NCI-H187 (cell line): ENCODE measurements around the gene KLF2.

Experiments used
- DNase-seq, 2 experiments: peaks; one replicate each; lab custom pipeline; 2025; lab: John Stamatoyannopoulos, UW

KLF2 gene

DNA sequence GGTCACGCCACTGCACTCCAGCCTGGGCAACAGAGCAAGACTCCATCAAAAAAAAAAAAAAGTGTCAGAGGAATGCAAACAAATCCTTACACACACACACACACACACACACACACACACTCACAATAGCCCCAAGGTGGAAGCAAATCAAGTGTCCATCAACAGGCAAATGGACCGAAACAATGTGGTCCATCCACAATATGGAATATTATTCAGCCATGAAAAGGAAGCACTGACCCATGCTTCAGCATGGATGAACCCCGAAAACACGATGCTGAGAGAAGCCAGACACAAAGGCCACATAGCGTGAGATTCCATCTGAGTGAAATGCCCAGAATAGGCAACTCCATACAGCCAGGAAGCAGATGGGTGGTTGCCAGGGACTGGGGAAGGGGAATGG is 16.5 kb upstream of the KLF2 start:
- DNase-seq: no peak

DNA sequence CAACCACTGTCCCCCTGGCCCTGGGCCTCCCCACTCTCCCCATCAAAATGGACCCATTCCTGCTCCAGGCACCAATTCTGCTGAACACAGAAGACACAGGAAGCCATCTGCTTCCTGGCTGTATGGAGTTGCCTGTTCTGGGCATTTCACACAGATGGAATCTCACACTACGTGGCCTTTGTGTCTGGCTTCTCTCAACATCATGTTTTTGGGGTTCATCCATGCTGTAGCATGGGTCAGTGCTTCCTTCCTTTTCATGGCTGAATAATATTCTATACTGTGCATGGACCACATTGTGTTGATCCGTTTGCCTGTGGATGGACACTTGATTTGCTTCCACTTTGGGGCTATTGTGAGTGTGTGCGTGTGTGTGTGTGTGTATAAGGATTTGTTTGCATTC is 15.0 kb upstream of the KLF2 start:
- DNase-seq: no peak

DNA sequence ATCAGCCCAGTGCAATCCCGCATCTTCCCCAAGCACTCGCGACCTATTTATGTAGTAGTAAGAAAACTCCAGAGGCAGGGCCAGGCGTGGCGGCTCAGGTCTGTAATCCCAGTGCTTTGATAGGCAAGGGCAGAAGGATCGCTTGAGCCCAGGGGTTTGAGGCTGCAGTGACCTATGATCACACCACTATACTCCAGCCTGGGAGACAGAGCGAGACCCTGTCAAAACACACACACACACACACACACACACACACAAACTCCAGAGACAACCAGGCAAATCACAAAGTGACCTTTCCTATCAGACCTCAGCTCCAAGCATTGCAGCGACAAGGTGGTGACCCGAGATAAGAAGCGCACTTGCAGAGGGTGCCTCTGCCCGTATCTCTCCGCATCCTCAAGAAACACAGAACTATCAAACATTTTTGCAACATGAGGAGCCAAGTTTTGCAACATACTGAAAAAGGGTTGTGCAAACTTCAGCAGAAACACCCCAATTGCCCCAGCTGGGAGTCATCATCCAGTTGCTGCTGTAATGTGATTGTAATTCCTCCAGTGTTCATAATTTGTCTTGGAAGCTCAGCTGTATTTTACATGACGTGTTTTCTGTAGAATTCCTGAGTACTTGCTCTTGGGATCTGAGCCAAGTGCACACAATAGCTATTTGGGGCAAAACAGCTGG is 8.7 kb upstream of the KLF2 start:
- DNase-seq: no peak

DNA sequence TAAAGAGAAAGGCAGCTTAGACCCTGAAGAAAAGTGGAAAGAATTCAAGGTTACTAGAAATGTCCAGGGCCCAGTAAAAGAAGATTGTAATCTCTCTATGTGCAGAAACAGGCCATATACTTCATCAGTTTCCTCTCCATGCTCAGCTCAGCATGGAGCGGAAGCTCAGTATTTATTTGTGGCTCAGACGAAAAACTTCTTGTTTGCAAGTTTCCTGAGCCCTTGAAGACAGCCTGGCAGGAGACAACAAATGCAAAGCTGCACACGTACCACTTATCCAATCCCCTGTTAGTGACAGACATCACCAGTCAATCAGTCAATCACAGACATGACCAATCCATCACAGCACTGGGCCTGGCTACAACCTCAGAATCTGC is 8.1 kb upstream of the KLF2 start:
- no peak for DNase-seq

DNA sequence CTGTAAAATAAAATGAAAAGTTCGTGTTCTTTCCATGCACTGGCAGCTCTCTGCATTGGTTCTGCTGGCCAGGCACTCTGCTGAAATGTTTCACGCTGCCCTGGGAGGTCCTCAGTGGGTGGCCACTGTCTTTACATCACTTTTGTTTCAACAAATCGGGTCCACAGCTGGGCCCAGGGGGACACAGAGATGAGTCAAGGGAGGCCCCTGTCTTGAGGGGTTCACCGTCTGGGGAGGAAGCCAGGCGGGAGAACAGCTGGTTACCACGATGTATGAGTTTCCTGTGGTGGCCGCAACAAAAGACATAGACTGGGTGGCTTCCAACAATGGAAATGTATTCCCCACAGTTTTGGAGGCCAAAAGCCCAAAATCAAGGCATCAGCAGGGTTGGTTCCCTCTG is 5.1 kb upstream of the KLF2 start:
- no peak for DNase-seq

DNA sequence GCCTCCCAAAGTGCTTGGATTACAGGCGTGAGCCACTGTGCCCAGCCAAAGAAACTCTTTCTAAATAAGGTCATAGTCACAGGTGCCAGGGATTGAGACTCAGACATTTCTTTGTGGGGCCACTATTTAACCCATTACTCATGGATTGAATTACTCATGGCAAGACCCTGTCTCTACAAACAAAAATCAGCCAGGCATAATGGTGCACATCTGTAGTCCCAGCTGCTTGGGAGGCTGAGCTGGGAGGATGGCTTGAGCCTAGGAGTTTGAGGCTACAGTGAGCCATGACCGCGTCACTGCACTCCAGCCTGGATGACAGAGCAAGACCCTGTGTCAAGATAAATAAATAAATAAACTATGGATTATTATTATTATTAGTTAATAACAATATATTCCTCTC is 3.6 kb upstream of the KLF2 start:
- DNase-seq: no peak

DNA sequence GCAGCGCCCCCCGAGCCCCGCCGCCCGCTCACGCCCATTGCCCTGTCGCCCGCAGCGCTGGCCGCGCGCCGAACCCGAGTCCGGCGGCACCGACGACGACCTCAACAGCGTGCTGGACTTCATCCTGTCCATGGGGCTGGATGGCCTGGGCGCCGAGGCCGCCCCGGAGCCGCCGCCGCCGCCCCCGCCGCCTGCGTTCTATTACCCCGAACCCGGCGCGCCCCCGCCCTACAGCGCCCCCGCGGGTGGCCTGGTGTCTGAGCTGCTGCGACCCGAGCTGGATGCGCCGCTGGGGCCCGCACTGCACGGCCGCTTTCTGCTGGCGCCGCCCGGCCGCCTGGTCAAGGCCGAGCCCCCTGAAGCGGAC is 518 bp downstream of the KLF2 start:
- DNase-seq: no peak

DNA sequence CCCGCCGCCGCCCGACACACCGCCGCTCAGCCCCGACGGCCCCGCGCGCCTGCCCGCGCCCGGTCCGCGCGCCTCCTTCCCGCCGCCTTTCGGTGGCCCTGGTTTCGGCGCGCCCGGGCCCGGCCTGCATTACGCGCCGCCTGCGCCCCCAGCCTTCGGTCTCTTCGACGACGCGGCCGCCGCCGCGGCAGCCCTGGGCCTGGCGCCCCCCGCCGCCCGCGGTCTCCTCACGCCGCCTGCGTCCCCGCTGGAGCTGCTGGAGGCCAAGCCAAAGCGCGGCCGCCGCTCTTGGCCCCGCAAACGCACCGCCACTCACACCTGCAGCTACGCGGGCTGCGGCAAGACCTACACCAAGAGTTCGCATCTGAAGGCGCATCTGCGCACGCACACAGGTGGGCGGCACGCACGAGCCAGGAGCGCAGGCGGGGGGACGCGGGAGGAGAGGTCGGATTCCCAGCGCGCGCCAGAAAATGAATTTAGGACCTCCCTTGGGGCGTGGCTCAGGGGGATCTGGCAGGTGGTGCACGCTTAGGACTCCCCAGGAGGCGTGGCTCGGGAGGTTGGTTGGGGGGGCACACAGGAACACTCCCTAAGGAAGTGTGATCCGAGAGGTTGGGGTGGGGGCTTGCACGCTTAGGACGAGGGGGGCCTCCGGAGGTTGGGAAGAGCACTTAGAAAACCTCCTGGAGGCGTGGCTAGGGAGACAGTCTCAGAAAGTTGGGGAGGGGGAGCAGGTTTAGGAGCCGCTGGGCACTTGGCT is 1.2 kb downstream of the KLF2 start:
- no peak for DNase-seq

DNA sequence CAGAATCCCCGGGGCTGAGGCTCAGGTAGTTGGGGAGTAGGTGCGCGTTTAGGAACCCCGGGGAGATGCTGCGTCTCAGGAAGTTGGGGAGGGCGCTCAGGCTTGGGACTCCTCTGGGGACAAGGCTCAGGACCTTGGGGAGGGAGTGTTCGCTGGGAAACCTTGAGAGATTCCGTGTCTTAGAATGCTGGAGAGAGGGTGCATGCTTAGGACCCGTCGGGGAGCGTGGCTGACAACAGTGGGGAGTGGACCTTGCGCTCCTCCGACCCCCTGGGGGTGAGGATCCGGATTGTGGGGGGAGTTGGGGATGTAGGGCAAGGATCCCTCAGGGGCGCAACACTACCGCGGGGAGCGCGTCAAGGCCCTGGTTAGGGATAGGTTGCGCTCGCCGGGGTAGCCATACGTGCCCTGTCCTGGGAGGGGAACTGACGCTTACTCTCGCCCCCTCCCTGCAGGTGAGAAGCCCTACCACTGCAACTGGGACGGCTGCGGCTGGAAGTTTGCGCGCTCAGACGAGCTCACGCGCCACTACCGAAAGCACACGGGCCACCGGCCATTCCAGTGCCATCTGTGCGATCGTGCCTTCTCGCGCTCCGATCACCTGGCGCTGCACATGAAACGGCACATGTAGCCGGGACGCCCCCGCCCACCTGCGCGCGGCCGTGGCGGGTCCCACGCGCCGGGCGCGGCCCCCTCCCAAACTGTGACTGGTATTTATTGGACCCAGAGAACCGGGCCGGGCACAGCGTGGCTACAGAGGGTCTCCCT is 2.0 kb downstream of the KLF2 start:
- DNase-seq: no peak

DNA sequence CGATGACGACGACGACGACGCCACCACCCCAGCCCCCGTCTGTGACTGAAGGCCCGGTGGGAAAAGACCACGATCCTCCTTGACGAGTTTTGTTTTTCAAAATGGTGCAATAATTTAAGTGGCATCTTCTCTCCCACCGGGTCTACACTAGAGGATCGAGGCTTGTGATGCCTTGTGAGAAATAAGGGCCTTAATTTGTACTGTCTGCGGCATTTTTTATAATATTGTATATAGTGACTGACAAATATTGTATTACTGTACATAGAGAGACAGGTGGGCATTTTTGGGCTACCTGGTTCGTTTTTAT is 2.5 kb downstream of the KLF2 start:
- no peak for DNase-seq

DNA sequence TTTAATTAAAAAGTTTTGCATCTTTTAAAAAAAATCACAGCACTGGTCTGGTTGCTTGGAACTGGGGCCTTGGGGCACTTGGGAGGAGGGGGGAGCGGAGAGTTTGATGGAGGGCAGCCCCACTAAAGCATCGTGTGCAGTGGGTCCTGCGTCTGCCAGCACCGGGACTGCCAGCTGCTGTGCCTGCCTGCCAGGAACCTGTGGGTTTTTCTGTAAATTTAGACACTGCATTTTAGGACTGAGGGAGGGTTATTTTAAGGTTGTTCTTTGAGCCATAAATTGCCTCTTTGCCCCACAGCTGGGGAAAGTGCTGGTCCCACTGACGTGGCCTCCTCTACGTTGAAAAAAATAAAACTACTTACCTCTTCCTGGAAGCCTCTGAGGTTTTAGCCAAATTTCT is 2.9 kb downstream of the KLF2 start:
- DNase-seq: no peak

DNA sequence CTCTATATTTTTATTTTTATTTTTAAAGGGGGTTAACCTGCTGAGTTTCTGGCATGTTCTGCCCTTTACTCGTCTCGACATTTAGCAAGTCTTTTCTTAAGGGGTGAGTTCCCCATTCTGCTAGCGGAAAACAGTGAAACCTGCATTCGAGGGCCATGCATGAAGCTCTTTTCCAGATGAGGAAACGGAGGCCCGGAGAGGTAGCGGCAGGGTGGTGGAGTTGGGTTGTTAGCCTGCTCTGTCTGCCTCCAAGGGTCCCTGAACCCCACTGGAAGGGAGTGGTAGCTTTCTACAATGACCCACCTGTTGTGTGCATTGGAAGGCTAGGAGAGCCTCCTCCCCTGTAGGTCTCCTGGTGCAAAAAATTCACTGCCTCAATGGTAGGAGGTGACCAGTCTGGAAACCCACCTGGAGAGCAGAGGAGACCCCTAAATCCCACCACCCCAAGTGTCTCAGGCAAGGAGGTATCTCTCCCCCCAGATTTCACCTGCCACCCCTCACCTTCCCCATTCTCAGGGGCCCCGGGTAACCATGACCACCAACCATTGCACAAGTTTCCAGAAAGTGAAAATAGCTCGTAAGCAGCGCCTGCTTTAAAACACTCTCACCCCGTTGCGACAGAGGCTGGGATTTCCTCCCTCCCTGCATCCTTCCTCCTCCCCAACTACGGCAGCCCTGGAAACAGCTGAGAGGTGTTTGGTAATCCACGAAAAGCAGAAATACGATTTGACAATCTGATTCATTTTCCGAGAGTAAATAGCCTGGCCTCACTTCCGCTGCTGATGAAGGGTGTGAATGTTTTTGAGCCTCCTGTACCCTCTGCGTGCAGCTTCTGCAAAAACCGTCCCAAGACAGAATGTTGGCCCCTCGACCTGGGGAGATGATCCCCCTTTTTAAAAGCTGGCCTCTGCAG is 3.5 kb downstream of the KLF2 start:
- DNase-seq: no peak

DNA sequence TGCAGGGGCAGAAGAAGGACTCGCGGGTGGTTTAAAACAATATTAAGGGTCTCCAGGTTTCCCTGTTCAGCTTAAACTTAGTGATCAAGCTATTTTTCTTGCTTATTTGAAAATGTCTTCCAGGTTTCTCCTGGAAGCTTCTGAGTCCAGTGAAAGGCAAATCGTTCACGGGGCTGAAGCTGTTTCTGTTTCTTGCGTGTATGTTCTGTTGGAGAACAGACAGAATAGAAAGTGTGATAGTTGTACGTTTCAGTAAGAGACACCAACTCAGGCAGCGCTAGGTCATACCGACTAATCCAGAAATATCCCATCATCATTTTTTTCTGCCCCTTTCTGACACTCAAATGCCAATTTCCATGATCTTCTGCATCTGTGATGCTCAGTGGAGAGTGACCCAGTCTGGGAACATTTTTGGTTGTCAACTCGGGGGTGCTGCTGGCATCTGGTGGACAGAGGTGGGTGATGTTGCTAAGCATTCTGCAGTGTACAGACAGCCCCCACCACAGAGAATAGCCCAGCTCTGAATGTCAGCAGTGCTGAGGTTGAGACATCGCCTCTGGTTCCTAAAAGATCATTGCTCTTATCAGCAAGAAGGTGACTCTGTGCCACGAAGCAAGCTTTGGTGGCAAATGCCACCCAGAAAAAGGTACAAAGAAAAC is 4.3 kb downstream of the KLF2 start:
- no peak for DNase-seq

DNA sequence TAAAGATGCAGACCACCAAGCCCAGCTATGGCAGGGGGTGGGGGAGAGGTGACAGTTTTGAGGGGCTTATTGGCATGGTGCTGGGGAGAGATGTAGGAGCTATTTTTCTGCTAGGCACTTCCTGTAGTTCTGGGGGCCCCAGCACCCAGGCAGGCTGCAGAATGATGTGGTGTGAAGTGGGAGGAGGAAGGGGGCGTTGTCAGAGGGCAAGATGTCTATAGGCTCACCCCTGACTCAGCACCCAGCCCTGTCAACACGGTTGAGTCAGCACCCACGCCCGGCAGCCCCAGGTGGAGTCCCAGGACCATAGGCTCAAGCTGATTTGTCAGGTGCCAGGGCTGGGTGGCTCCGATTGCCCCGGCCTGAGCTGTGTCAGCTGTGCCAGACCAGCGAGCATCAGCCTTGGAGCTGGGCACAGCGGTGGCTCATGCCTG is 5.8 kb downstream of the KLF2 start:
- DNase-seq: no peak

DNA sequence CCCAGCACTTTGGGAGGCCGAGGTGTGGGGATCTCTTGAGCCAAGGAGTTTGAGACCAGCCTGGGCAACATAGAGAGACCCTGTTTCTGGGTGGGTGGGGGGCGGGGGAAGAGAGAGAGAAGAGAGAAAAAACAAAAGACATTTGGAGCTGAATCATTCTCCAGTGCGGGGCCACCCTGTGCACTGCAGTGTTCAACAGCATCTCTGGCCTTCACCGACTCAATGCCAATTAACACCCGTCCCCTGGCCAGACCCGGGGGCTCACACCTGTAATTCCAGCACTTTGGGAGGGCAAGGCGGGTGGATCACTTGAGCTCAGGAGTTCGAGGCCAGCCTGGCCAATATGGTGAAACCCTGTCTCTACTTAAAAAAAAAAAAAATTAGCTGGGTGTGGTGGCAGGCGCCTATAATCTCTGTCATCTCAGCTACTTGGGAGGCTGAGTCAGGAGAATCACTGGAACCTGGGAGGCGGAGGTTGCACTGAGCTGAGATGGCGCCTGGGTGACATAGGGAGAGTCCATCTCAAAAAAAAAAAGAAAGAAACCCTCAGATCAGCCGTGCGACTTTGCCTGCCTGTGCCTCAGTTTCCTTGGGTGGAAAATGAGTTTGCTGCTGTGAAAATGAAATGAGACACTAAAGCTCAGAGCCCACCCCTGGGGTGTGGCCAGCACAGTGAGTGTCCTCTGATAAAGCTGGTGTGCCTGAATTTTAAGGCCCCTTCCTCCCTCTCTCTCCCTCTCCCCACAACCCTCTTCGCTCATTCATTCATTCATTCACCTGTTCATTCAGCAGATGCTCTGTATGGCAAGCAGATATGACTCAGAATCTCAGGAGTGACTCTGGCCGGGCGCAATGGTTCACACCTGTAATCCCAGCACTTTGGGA is 6.4 kb downstream of the KLF2 start:
- DNase-seq: no peak

DNA sequence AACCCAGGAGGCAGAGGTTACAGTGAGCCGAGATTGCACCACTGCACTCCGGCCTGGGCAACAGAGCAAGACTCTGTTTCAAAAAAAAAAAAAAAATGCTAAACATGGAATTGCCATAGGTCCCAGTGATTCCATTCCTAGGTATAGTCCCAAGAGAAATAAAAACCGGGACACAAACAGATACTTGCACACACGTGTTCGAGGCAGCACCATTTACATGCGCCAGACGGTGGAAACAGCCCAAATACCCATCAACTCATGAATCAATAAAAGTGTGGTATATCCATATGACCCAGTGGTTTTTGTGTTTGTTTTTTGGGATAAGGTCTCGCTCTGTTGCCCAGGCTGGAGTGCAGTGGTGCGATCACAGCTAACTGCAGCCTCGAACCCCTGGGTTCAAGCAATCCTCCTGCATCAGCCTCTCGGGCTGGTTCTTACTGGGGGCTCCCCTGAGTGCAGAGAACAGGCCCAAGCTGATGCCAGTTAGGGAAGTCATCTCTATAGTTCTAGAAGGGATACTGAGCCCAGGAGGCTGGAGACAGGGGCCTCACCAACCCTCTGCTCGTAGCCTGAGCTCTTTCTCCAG is 8.5 kb downstream of the KLF2 start:
- no peak for DNase-seq

DNA sequence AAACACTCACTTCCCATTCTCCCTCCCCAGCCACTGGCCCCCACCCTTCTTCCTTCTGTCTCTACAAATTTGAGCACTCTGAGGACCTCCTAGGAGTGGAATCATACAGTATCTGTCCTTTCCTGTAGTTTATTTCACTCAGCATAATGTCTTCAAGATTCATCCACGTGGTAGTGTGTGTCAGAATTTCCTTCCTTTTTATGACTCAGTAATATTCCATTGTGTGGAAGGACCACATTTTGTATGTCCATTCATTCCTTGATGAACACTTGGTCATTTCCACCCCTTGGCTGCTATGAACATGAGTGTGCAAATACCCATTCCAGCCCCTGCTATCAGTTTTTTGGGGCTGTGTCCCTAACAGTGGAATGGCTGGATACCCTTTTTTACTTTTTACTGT is 9.8 kb downstream of the KLF2 start:
- DNase-seq: no peak

DNA sequence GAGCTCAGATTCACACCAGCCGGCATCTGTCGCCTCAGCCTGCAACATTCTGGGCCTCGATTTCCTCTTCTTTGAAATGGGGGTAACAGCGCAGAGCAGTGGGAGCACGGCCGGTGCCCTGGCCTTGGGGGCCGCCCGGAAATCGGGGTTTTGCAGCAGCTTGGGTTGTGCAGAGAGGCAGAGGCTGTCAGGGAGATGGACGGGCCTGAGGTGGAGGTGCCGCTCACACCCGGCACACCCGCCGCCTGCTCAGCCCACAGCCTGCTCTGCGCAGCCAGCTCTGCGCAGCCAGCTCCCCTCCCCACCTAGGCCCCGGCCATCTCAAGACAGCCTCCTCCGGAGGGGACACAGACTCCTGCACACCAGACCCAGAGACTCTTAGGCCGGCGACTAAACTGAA is 10.6 kb downstream of the KLF2 start:
- no peak for DNase-seq

DNA sequence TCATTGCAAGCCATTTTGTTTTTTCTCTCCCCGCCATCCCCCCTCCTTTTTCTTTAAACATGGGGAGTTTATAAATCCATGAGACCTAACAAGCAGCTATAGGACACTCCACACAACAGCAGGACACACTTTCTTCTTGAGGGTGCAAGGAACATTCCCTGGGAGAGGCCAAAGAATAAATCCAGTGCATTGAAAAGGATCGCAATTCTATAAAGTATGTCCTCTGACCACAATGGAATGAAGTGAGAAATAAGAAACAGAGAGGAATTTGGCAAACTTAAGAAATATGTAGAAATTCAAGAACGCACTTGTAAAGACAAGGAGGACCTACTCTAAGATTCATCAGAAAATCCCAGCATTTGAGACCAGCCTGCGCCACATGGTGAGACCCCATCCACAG is 11.9 kb downstream of the KLF2 start:
- no peak for DNase-seq

DNA sequence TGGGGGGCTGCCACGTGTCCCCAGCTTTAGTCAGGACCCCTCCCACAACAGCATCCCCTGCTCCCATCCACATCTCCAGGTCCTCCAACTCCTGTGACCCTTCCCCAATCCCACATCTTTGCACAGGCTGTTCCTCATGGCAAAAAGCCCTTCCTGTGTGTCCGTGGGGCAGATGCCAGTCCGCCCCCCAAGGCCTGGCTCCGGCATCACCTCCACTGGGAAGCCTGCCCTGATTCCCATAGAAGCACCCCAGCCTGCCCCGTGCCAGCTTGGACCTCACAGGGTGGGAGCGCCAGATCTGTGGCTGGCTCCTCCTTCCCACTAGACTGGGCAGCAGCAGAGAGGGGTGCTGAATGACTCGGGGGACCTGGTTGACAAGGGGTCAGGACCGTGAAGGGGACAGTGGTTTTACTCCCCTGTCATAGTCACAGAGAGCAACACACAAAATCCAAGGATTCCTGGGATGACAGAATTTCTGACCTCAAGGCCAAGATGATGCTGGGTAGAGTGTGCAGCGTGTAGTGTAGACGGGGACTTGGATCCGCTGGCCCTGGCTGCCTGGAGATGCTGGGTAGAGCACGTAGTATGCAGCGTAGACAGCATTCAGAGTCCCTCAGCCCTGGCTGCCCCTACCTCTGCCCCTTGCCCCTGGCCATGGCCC is 13.3 kb downstream of the KLF2 start:
- DNase-seq: no peak
